Breast epithelium (tissue), 4 donors: ENCODE measurements around the gene TUBA1C. TPM values are rescaled to one million over a fixed set of nuclear protein-coding genes. Genes with fewer than 3 reads are reported as not detected.
"Not testable (repeated sequence)": the region's sequence is repeated elsewhere in the genome, so short reads cannot be mapped to it uniquely, and the experiment has no call there.

Experiments used
- DNase-seq, 2 donors: peaks; one replicate each; pipeline ENCODE4 v3.0.0-alpha.2; 2019; ENCODE audit warnings: low spot score in 2 of 2
- H3K27ac ChIP-seq, 2 donors: fragments of 200-600 bp; sonication (generic) in 1 of 2; one replicate each; pipeline ENCODE4 v1.5.1; 2016 to 2019; ENCODE audit warnings: mild to moderate bottlenecking in 1 of 2
- H3K27me3 ChIP-seq, 2 donors: fragments of 200-600 bp; sonication (generic) in 1 of 2; one replicate each; pipeline versions ENCODE4 v1.5.1 to v1.6.0; 2017 to 2019; ENCODE audit warnings: control low read depth in 1 of 2, mild to moderate bottlenecking in 1 of 2
- H3K36me3 ChIP-seq: fragments of 200-600 bp; one replicate; pipeline ENCODE4 v1.5.1; 2019
- H3K4me1 ChIP-seq, 2 donors: fragments of 200-600 bp; sonication (generic); one replicate each; pipeline ENCODE4 v1.5.1; 2016 to 2019; ENCODE audit warnings: control low read depth in 1 of 2
- H3K4me3 ChIP-seq, 3 donors: fragments of 200-600 bp; sonication (generic); 1 replicate in 2 of 3; 2 replicates in 1 of 3; pipeline ENCODE4 v1.5.1; 2016 to 2019; ENCODE audit warnings: mild to moderate bottlenecking in 3 of 3, moderate library complexity in 2 of 3
- H3K9me3 ChIP-seq, 2 donors: fragments of 200-600 bp; sonication (generic) in 1 of 2; one replicate each; pipeline ENCODE4 v1.5.1; 2016 to 2019; ENCODE audit warnings: control low read depth in 1 of 2
- CTCF ChIP-seq, 3 donors: fragments of 450-650 bp; IDR thresholded peaks; one replicate each; pipeline ENCODE4 v1.5.1; 2016 to 2017; ENCODE audit warnings: antibody characterized with exemption in 3 of 3, mild to moderate bottlenecking in 3 of 3, moderate library complexity in 3 of 3
- POLR2A ChIP-seq: fragments of 450-650 bp; IDR thresholded peaks from one replicate; pipeline ENCODE4 v1.6.1; 2016; ENCODE audit warnings: antibody characterized with exemption, mild to moderate bottlenecking, moderate library complexity
- POLR2AphosphoS5 ChIP-seq, 3 donors: sonication (generic); formaldehyde crosslinking; IDR thresholded peaks; one replicate each; pipeline ENCODE4 v1.6.1; 2017; ENCODE audit warnings: antibody characterized with exemption in 3 of 3
- intact Hi-C: fragments of 100-400 bp; cut with DNase I; formaldehyde crosslinking; loops from one replicate; pipeline ENCODE4 v1.15.1; 2023; ENCODE audit warnings: low total_unique reads
- total RNA-seq, 3 donors: library from RNA; depleted of rRNA; stranded (reverse); fragments of >200 nt; gene quantifications; one replicate each; pipeline ENCODE4 v1.1.0, GENCODE V29; 2016

TUBA1C gene
- total RNA-seq, 3 donors from 2014 or later = 91.9 to 123 (median 97.3) TPM

GRCh38 chr12:49309386-49309785, 44.5 kb downstream of the TUBA1C start:
- H3K27ac ChIP-seq = no peak overlapping the region
- no peak for TF ChIP-seq CTCF (IDR thresholded peaks at IDR 0.05)
- TF ChIP-seq POLR2A = no peak
- no peak for TF ChIP-seq POLR2AphosphoS5 (IDR thresholded peaks at IDR 0.05)
- intact Hi-C loops = no loop called here
- no peaks in the 10 kb centered on the region for H3K36me3 ChIP-seq
- H3K9me3 ChIP-seq = no peaks in the 10 kb centered on the region
- DNase-seq = no peak
- peaks cover 0 to 3% of the 10 kb centered on the region in 2 donors for H3K27me3 ChIP-seq
- H3K4me1 ChIP-seq = no peaks in the 10 kb centered on the region
- H3K4me3 ChIP-seq = no peak overlapping the region

GRCh38 chr12:49310451-49311000, 45.6 kb downstream of the TUBA1C start:
- H3K4me3 ChIP-seq, H3K27me3 ChIP-seq, H3K4me1 ChIP-seq, H3K36me3 ChIP-seq, H3K9me3 ChIP-seq, DNase-seq, H3K27ac ChIP-seq, intact Hi-C loops: not testable (repeated sequence)

GRCh38 chr12:49314811-49315210, 49.9 kb downstream of the TUBA1C start:
- no peak for TF ChIP-seq POLR2AphosphoS5 (IDR thresholded peaks at IDR 0.05)
- no peak for TF ChIP-seq POLR2A
- no peak for TF ChIP-seq CTCF (IDR thresholded peaks at IDR 0.05)
- no peaks in the 10 kb centered on the region for H3K4me1 ChIP-seq

GRCh38 chr12:49317118-49317517, 52.2 kb downstream of the TUBA1C start:
- H3K36me3 ChIP-seq, DNase-seq, H3K27ac ChIP-seq, H3K9me3 ChIP-seq, intact Hi-C loops, H3K27me3 ChIP-seq, H3K4me3 ChIP-seq, H3K4me1 ChIP-seq: not testable (repeated sequence)

More at GRCh38 chr12:49314811-49315210, 49.9 kb downstream of the TUBA1C start:
- Histone ChIP-seq H3K4me3 (no peak overlapping the region), H3K27ac (no peak overlapping the region), H3K27me3 (no peaks in the 10 kb centered on the region), H3K36me3 (no peaks in the 10 kb centered on the region), H3K9me3 (no peaks in the 10 kb centered on the region)
- DNase-seq = no peak
- intact Hi-C loops = no loop called here

- H3K4me3 ChIP-seq, H3K9me3 ChIP-seq, H3K27me3 ChIP-seq, H3K27ac ChIP-seq, H3K4me1 ChIP-seq, H3K36me3 ChIP-seq, DNase-seq, intact Hi-C loops: not testable (repeated sequence)
Observed at GRCh38 chr12:49320411-49321103, 55.7 kb downstream of the TUBA1C start.

GRCh38 chr12:49322367-49322707, 57.5 kb downstream of the TUBA1C start:
- no peak for TF ChIP-seq POLR2A
- TF ChIP-seq POLR2AphosphoS5 (IDR thresholded peaks at IDR 0.05) = no peak
- TF ChIP-seq CTCF (IDR thresholded peaks at IDR 0.05) = no peak
- Histone ChIP-seq H3K36me3 (no peaks in the 10 kb centered on the region), H3K4me3 (peak overlapping the region; percentile 52 to 74 (median 58)), H3K4me1 (no peaks in the 10 kb centered on the region), H3K9me3 (no peaks in the 10 kb centered on the region), H3K27me3 (no peaks in the 10 kb centered on the region), H3K27ac (peak overlapping the region in 1 of 2 donors; percentile 6)
- intact Hi-C loops = no loop called here
- no peak for DNase-seq
